Left lung (tissue), 10 donors: ENCODE data around the gene JAK3. TPM values are rescaled to one million over a fixed set of nuclear protein-coding genes. Genes with fewer than 3 reads are reported as not detected.

Experiments used
- ATAC-seq: fragments of 200-7000 bp; cut with Tn5 transposase; one replicate; pipeline ENCODE4 v1.9.1; 2020; ENCODE audit warnings: moderate library complexity
- DNase-seq, 4 donors: peaks; one replicate each; pipeline ENCODE4 v3.0.0-alpha.2; 2013 to 2020
- H3K27ac ChIP-seq, 2 donors: fragments of 200-600 bp; sonication (generic) in 1 of 2; one replicate each; pipeline versions ENCODE4 v1.5.0 to v1.8.0; 2020 to 2021
- H3K27me3 ChIP-seq, 2 donors: fragments of 200-600 bp; sonication (generic) in 1 of 2; one replicate each; pipeline versions ENCODE4 v1.5.0 to v1.8.0; 2020 to 2021
- H3K36me3 ChIP-seq, 2 donors: fragments of 200-600 bp; sonication (generic) in 1 of 2; one replicate each; pipeline versions ENCODE4 v1.5.0 to v1.8.0; 2020 to 2021
- H3K4me1 ChIP-seq, 2 donors: fragments of 200-600 bp; one replicate each; pipeline ENCODE4 v1.8.0; 2021
- H3K4me3 ChIP-seq, 2 donors: fragments of 200-600 bp; sonication (generic) in 1 of 2; one replicate each; pipeline versions ENCODE4 v1.5.0 to v1.8.0; 2020 to 2021; ENCODE audit warnings: mild to moderate bottlenecking in 1 of 2
- H3K9me3 ChIP-seq, 2 donors: fragments of 200-600 bp; sonication (generic) in 1 of 2; one replicate each; pipeline versions ENCODE4 v1.5.0 to v1.8.0; 2020 to 2021
- intact Hi-C, 2 donors: fragments of 100-400 bp; cut with DNase I; formaldehyde crosslinking; loops; one replicate each; pipeline versions ENCODE4 v1.11.2 to v1.14.2; 2022
- polyA plus RNA-seq, 6 donors: library from polyadenylated mRNA; unstranded; fragments of 120-200 nt; gene quantifications; one replicate each; pipeline ENCODE4 v1.2.1, GENCODE V29; 2013; ENCODE audit not compliant: insufficient read length in 6 of 6
- total RNA-seq, 2 donors: library from RNA; stranded (reverse); fragmentation: NEBNext Ultra II Directional; extraction: Animal tissue kit (Norgen Biotek cat#: 25700); gene quantifications; one replicate each; pipeline ENCODE4 v1.2.1, GENCODE V29; 2021
- TF ChIP-seq, protein P1 (sequence below), 2 donors: fragments of 200-600 bp; sonication (generic) in 1 of 2; IDR thresholded peaks; one replicate each; pipeline versions ENCODE4 v1.5.0 to v1.8.0; 2021; ENCODE audit warnings: antibody characterized with exemption in 2 of 2
- donor health status: DM: no; HTN: yes; CAD: no.
- donor health status: DM: no; HTN: no; CAD: no.

Gene JAK3
- total and polyA plus RNA-seq, 8 donors = 2.3 to 35.9 (median 3.0) TPM

DNA sequence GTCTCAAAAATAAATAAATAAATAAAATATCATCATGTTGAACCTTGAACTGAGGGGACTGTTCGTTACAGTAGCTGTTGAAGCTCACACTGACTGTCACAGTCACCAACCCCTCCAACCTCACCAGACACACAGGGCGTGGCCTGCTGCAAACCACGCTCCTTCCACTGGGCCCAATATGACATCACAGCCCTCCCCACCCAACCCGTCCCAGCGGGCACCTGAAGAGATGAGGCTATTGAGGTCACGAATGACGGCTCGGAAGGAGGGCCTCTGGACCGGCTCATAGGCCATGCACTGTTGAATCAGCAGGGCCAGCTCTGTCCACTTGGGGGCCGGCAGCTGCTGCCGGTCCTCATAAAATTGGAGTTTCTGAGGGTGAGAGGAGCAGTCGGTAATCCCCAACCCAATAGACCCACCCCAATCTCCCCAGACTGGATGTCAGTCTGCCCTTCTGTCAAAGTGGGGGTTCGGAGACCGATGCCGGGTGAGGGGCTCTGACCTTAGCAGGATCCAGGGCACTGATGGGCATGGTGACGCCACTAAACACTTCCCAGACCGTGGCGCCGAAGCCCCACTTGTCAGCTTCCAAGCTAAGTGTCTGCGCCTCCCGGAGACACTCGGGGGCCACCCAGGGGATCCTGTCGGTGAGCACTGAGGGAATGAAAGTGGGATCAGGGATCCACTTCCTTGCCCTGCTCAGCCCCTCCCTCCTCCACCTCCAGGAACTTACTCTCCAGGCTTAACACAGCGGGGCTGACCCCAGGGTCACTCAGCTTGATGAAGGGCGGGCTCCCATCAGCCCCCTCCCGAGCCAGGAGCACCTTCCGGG, 13.2 kb downstream of the JAK3 start:
- Histone ChIP-seq H3K36me3 (peaks cover 0 to 98% of the 10 kb centered on the region in 2 donors), H3K4me3 (no peak overlapping the region), H3K9me3 (no peaks in the 10 kb centered on the region), H3K4me1 (no peaks in the 10 kb centered on the region), H3K27me3 (peaks cover 0 to 36% of the 10 kb centered on the region in 2 donors), H3K27ac (no peak overlapping the region)
- no peak for ATAC-seq
- TF ChIP-seq, protein P1, sequence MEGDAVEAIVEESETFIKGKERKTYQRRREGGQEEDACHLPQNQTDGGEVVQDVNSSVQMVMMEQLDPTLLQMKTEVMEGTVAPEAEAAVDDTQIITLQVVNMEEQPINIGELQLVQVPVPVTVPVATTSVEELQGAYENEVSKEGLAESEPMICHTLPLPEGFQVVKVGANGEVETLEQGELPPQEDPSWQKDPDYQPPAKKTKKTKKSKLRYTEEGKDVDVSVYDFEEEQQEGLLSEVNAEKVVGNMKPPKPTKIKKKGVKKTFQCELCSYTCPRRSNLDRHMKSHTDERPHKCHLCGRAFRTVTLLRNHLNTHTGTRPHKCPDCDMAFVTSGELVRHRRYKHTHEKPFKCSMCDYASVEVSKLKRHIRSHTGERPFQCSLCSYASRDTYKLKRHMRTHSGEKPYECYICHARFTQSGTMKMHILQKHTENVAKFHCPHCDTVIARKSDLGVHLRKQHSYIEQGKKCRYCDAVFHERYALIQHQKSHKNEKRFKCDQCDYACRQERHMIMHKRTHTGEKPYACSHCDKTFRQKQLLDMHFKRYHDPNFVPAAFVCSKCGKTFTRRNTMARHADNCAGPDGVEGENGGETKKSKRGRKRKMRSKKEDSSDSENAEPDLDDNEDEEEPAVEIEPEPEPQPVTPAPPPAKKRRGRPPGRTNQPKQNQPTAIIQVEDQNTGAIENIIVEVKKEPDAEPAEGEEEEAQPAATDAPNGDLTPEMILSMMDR (IDR thresholded peaks at IDR 0.05) = no peak
- DNase-seq = no peak
- intact Hi-C loops = no loop called here

DNA sequence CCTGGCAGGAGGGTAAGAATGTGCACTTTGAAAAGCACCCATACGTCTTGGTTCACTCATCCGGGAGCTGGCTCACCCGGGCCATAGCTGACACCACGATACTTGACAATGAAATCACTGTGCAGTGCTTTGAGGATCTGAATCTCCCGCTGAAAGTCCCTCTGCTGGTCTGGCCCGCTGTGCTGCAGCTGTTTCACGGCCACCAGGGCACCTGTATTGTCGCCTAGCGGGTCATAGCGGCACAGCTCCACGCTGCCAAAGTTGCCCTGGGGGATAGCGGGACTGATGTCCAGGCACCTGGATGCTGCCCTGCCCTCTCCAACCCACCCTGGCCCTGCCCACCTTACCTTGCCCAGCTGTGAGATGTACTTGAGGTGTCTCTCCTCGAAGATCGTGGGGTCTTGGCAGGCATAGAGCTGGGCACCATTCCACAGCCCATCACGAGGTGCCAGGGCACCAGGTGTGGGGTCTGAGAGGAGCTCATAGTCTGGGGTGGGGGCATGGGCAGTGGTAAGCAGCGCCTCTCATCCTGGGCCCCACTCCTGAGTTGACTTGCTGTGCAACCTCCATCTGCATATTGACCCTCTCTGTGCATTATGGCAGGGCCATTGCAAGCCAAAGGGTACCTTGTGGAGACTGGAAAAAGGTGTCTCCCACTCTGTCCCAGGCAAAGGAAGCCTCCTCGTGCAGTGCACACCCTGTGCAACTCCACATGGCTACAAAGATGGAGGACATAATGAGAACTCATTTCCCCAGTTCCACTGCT, 15.2 kb downstream of the JAK3 start:
- intact Hi-C loops = no loop called here
- Histone ChIP-seq H3K4me3 (no peak overlapping the region), H3K27ac (no peak overlapping the region), H3K27me3 (peaks cover 0 to 36% of the 10 kb centered on the region in 2 donors), H3K4me1 (peaks cover 0 to 7% of the 10 kb centered on the region in 2 donors), H3K9me3 (no peaks in the 10 kb centered on the region), H3K36me3 (peaks cover 0 to 85% of the 10 kb centered on the region in 2 donors)
- DNase-seq (no peak), ATAC-seq (no peak)
- TF ChIP-seq, protein P1 (IDR thresholded peaks at IDR 0.05) = no peak

DNA sequence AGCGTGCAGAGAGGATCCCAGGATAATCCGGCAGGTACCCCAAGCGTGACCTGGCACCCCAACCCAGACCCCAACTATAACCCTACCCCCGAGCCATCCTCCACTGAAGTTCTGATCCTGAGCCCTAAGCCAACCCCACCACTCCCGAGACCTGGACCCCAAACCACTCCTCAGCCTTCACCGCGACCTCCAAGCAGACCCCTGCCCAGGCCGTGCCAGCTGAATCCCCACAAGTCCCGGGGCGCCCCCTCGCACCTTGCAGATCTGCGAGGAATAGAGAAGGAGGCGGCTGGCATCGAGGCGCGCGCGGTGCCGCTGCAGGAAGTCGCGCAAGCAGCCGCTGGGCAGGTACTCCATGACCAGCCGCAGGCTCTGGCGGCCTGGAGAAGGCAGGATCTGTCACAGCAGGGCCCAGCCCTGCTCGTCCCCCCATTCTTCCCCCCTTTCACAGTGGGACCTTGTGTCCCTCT, 16.3 kb downstream of the JAK3 start:
- no peak overlapping the region for H3K4me3 ChIP-seq
- peak; percentile 10 for ATAC-seq
- H3K27me3 ChIP-seq = peaks cover 0 to 36% of the 10 kb centered on the region in 2 donors
- TF ChIP-seq, protein P1 (IDR thresholded peaks at IDR 0.05) = no peak
- intact Hi-C loops = no loop called here
- no peak overlapping the region for H3K27ac ChIP-seq
- H3K9me3 ChIP-seq = no peaks in the 10 kb centered on the region
- no peak for DNase-seq
- peaks cover 0 to 80% of the 10 kb centered on the region in 2 donors for H3K36me3 ChIP-seq
- peaks cover 0 to 11% of the 10 kb centered on the region in 2 donors for H3K4me1 ChIP-seq

DNA sequence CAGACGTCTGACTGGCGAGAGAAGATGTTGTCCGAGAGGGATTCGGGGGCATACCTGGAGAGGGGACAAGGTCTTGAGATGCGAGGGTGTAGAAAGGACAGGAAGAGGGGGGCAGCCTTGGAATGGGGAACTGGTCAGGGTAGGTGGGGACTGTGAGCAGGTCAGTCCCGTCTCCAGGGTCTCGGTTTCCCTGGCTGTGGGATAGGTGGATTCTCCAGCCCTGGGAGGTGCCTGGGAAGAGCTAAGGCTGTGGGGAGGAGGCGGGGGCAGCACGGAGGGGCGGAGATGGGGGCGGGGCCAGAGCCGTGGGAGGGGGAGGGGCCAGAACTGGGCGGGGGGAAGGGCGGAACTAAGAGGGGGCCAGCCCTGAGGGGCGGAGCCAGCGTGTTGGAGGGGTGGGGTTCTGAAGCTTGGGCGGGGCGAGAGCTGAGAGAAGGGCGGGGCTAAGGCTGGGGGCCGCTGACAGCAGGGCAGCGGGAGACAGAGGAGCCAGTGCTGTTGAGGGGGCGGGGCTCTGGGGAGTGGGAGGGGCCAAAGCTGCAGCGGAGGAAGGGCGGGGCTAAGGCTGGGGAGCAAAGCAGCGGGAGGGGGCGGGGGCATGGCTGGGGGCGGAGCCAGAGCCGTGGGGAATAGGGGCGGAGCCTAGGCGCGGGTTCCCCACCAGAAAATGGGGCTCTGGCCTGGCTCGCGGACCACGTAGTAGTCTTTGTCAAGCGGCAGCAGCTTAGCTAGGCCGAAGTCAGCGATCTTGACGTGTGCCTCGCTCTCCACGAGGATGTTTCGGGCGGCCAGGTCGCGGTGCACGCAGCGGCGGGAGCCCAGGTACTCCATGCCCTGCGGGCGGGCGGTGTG, 17.0 kb downstream of the JAK3 start:
- no peaks in the 10 kb centered on the region for H3K9me3 ChIP-seq
- peak; percentile 89 for ATAC-seq
- intact Hi-C loops = no loop called here
- H3K36me3 ChIP-seq = peaks cover 0 to 80% of the 10 kb centered on the region in 2 donors
- no peak overlapping the region for H3K27ac ChIP-seq
- peaks cover 0 to 11% of the 10 kb centered on the region in 2 donors for H3K4me1 ChIP-seq
- DNase-seq = peak in 3 of 4 donors; percentile 8 to 81 (median 71)
- TF ChIP-seq, protein P1 (IDR thresholded peaks at IDR 0.05) = no peak
- H3K27me3 ChIP-seq = peaks cover 0 to 36% of the 10 kb centered on the region in 2 donors
- H3K4me3 ChIP-seq = no peak overlapping the region
